ENCODE measurements around the gene CXXC1. TPM values are rescaled to one million over a fixed set of nuclear protein-coding genes. Genes with fewer than 3 reads are reported as not detected.

Gene CXXC1
- total and polyA plus RNA-seq, 2 donors (not counting 3 experiments of a cell fraction or from before 2014, with no cell fraction given) = 64.4 to 128 TPM

- no TSS peak for BruUV-seq (replicated peaks)
- CTCF ChIA-PET = no interaction called here
Measured at GRCh38 chr18:50285071-50285470, 2.4 kb downstream of the CXXC1 start.

More at GRCh38 chr18:50285071-50285470, 2.4 kb downstream of the CXXC1 start:
- DNase-seq (ENCODE audit: low read depth, low spot score) = no peak
- Histone ChIP-seq H3K4me1 (ENCODE audit: control insufficient read depth, extremely low read depth, insufficient read depth, low read length) (peaks cover 14% of the 10 kb centered on the region), H3K27ac (ENCODE audit: insufficient read depth, low read depth, low read length) (no peak overlapping the region), H3K4me2 (ENCODE audit: insufficient read depth, low read length) (no peak overlapping the region), H4K20me1 (replicated peaks; ENCODE audit: control insufficient read depth, extremely low read depth, insufficient read depth, low read length) (no peaks in the 10 kb centered on the region), H3K4me3 (replicated peaks in 1 of 3; ENCODE audit: insufficient read depth in 1 of 3, low read depth in 1 of 3, low read length in 3 of 3) (no peak overlapping the region), H2AFZ (ENCODE audit: low read depth, low read length) (no peak overlapping the region), H3K79me2 (ENCODE audit: control insufficient read depth, insufficient read depth, low read length) (peaks cover 24% of the 10 kb centered on the region), H3K27me3 (ENCODE audit: control insufficient read depth in 2 of 2, insufficient read depth in 2 of 2, low read length in 2 of 2) (no peaks in the 10 kb centered on the region), H3K9me3 (replicated peaks; ENCODE audit: control insufficient read depth, insufficient read depth, low read length) (no peaks in the 10 kb centered on the region), H3K9me1 (replicated peaks; ENCODE audit: control insufficient read depth, extremely low read depth, insufficient read depth, low read length) (no peaks in the 10 kb centered on the region), H3K36me3 (ENCODE audit: control insufficient read depth in 2 of 2, extremely low read depth in 1 of 2, insufficient read depth in 2 of 2, low read length in 2 of 2) (peaks cover 0 to 26% of the 10 kb centered on the region in 2 experiments), H3K9ac (replicated peaks; ENCODE audit: extremely low read depth, insufficient read depth, low read length) (no peak overlapping the region)
- dilution Hi-C loops (cut with MboI; ENCODE audit: extremely low pct_ligation_motif_present, low sequenced_read_pairs) = no loop called here
- FAIRE-seq = no peak
- intact Hi-C loops (cut with micrococcal nuclease) = no loop called here
- TF ChIP-seq CTCF (IDR thresholded peaks at IDR 0.05; ENCODE audit: extremely low read depth in 1 of 2, insufficient read depth in 1 of 2, low read depth in 1 of 2, low read length in 2 of 2) (no peak), POLR2AphosphoS5 (IDR thresholded peaks at IDR 0.05; ENCODE audit: insufficient read depth, low read depth, low read length) (no peak), GATA2 (IDR thresholded peaks at IDR 0.05; ENCODE audit: insufficient read depth, insufficient read length, low read depth, low read length) (no peak), FOS (IDR thresholded peaks at IDR 0.05; ENCODE audit: borderline replicate concordance, insufficient read depth, low read length) (no peak), POLR2A (IDR thresholded peaks at IDR 0.05; ENCODE audit: low read depth, low read length) (no peak), JUN (IDR thresholded peaks at IDR 0.05; ENCODE audit: borderline replicate concordance, insufficient read depth, insufficient read length, low read depth) (no peak), MAX (IDR thresholded peaks at IDR 0.05; ENCODE audit: insufficient read depth, insufficient read length) (no peak), EZH2 (IDR thresholded peaks at IDR 0.05; ENCODE audit: borderline replicate concordance, low read depth, low read length, severe bottlenecking) (no peak)
- POLR2A ChIA-PET = no interaction called here

Measured in endothelial cell of umbilical vein (primary cell).